HepG2 (cell line): ENCODE results near the gene SYTL3. TPM values are rescaled to one million over a fixed set of nuclear protein-coding genes. Genes with fewer than 3 reads are reported as not detected.

Experiments
- ATAC-seq: fragments of 200-7000 bp; cut with Tn5 transposase; 3 replicates; pipeline ENCODE4 v1.9.1; 2020; ENCODE audit warnings: mild to moderate bottlenecking, moderate library complexity
- BruUV-seq: library from RNA; stranded (reverse); fragments of 400-500 nt; replicated peaks from 2 replicates; lab custom pipeline; 2021; lab: Mats Ljungman, UMichigan
- CTCF ChIA-PET: fragments of 300-600 bp; formaldehyde crosslinking; extraction: SDS; loops from one replicate; lab custom pipeline; 2021; ENCODE audit warnings: low total read pairs, inconsistent platforms, low intra/inter-chr PET ratio; lab: Yijun Ruan, JAX
- POLR2A ChIA-PET: fragments of 350-600 bp; sonication (Branson Sonifier 250); formaldehyde crosslinking; loops from one replicate; lab custom pipeline; 2020; ENCODE audit warnings: antibody characterized with exemption, inconsistent platforms; lab: Yijun Ruan, JAX
- DNase-seq: peaks from one replicate; pipeline ENCODE4 v3.0.0-alpha.2; 2015; ENCODE audit warnings: low spot score
- FAIRE-seq: peaks from 3 replicates; lab custom pipeline; 2011; peaks lifted over from hg19 to GRCh38; lab: Jason Lieb, UNC
- H2AFZ ChIP-seq: one replicate; pipeline ENCODE4 v1.6.1; 2011; ENCODE audit warnings: low read length, inconsistent platforms
- H3K27ac ChIP-seq: fragments of 300-600 bp; 3 replicates; pipeline ENCODE4 v1.8.0; 2011; ENCODE audit warnings: mixed run types, mild to moderate bottlenecking, mixed read lengths, low read length, inconsistent platforms; ENCODE audit not compliant: insufficient read depth; ENCODE audit errors: extremely low read length
- H3K27me3 ChIP-seq, 2 experiments: fragments of 200-600 bp in 1 of 2; 2 replicates in 1 of 2; 3 replicates in 1 of 2; pipeline versions ENCODE4 v1.6.0 to v1.8.0; 2011; ENCODE audit warnings: low read length in 2 of 2, mild to moderate bottlenecking in 2 of 2, moderate library complexity in 2 of 2, inconsistent platforms in 1 of 2; ENCODE audit not compliant: insufficient read depth in 2 of 2, control insufficient read depth in 1 of 2
- H3K36me3 ChIP-seq, 2 experiments: fragments of 200-600 bp in 1 of 2; replicated peaks in 1 of 2; 2 replicates in 1 of 2; 3 replicates in 1 of 2; pipeline versions ENCODE4 v1.5.1 to v1.8.0; 2011; ENCODE audit warnings: low read length in 2 of 2, inconsistent platforms in 1 of 2; ENCODE audit not compliant: insufficient read depth in 2 of 2, control insufficient read depth in 1 of 2
- H3K4me1 ChIP-seq: 2 replicates; pipeline ENCODE4 v1.5.1; 2012; ENCODE audit warnings: low read length, inconsistent platforms; ENCODE audit not compliant: insufficient read depth
- H3K4me2 ChIP-seq: 2 replicates; pipeline ENCODE4 v1.6.0; 2011; ENCODE audit warnings: low read depth, low read length, inconsistent platforms
- H3K4me3 ChIP-seq, 3 experiments: fragments of 200-600 bp in 1 of 3; sonication (generic), shearing (Covaris generic) in 1 of 3; replicated peaks in 1 of 3; 2 replicates each; pipeline ENCODE4 v1.5.1; 2011 to 2016; ENCODE audit warnings: low read length in 3 of 3, inconsistent platforms in 2 of 3, low read depth in 2 of 3, mild to moderate bottlenecking in 2 of 3, control low read depth in 1 of 3, mixed read lengths in 1 of 3; ENCODE audit not compliant: insufficient read depth in 1 of 3
- H3K79me2 ChIP-seq: one replicate; pipeline ENCODE4 v1.6.1; 2011; ENCODE audit warnings: low read length, inconsistent platforms; ENCODE audit not compliant: insufficient read depth
- H3K9ac ChIP-seq: 2 replicates; pipeline ENCODE4 v1.6.0; 2011; ENCODE audit warnings: mild to moderate bottlenecking, low read depth, low read length, inconsistent platforms; ENCODE audit not compliant: insufficient read depth
- H3K9me3 ChIP-seq: 2 replicates; pipeline ENCODE4 v1.5.1; 2012; ENCODE audit warnings: mild to moderate bottlenecking, low read length
- H4K20me1 ChIP-seq: 2 replicates; pipeline ENCODE4 v1.6.0; 2011; ENCODE audit warnings: inconsistent platforms, mild to moderate bottlenecking, low read length, moderate library complexity; ENCODE audit not compliant: insufficient read depth
- BRD4 ChIP-seq: sonication (generic); formaldehyde crosslinking; IDR thresholded peaks from 2 replicates; pipeline ENCODE4 v1.4.0; 2020; ENCODE audit warnings: missing genetic modification reagents
- CHCHD3 ChIP-seq: sonication (generic); formaldehyde crosslinking; IDR thresholded peaks from 2 replicates; pipeline ENCODE4 v1.8.0; 2022; ENCODE audit warnings: mild to moderate bottlenecking, missing genetic modification reagents, moderate library complexity
- GTF2F1 ChIP-seq: fragments of 150-350 bp; IDR thresholded peaks from 2 replicates; pipeline ENCODE4 v1.6.1; 2014; ENCODE audit warnings: low read length
- GTF3A ChIP-seq: sonication (generic); formaldehyde crosslinking; conservative IDR thresholded peaks from 2 replicates; pipeline ENCODE4 v1.4.0; 2020; ENCODE audit warnings: mild to moderate bottlenecking, missing genetic modification reagents
- HMGA1 ChIP-seq: sonication (generic); formaldehyde crosslinking; conservative IDR thresholded peaks from 2 replicates; pipeline ENCODE4 v1.4.0; 2020; ENCODE audit warnings: missing genetic modification reagents
- HNRNPH1 ChIP-seq: fragments of 200-400 bp; formaldehyde crosslinking; optimal IDR thresholded peaks from 2 replicates; pipeline ENCODE3; 2017; ENCODE audit warnings: mild to moderate bottlenecking, low read depth, low read length
- NCOA5 ChIP-seq: sonication (generic); formaldehyde crosslinking; IDR thresholded peaks from 2 replicates; pipeline ENCODE4 v1.4.0; 2020; ENCODE audit warnings: missing genetic modification reagents
- NFRKB ChIP-seq: fragments of 450-650 bp; IDR thresholded peaks from 2 replicates; pipeline ENCODE4 v1.6.1; 2017
- REPIN1 ChIP-seq: sonication (generic); formaldehyde crosslinking; IDR thresholded peaks from 2 replicates; pipeline ENCODE4 v1.8.0; 2022; ENCODE audit warnings: missing genetic modification reagents, low read depth, mild to moderate bottlenecking, borderline replicate concordance
- RXRB ChIP-seq: IDR thresholded peaks from 2 replicates; pipeline ENCODE4 v1.6.1; 2016; ENCODE audit warnings: borderline replicate concordance, missing genetic modification reagents, missing compliant biosample characterization
- STAT6 ChIP-seq: sonication (generic); formaldehyde crosslinking; IDR thresholded peaks from 2 replicates; pipeline ENCODE4 v1.4.0; 2020; ENCODE audit warnings: missing genetic modification reagents, mild to moderate bottlenecking, borderline replicate concordance
- TRIM24 ChIP-seq: sonication (generic); formaldehyde crosslinking; IDR thresholded peaks from 2 replicates; pipeline ENCODE4 v1.8.0; 2022; ENCODE audit warnings: mild to moderate bottlenecking, missing genetic modification reagents
- ZNF329 ChIP-seq: sonication (generic); formaldehyde crosslinking; IDR thresholded peaks from 2 replicates; pipeline ENCODE4 v1.9.0; 2021; ENCODE audit warnings: low read depth, mild to moderate bottlenecking, missing genetic modification reagents
- ZNF891 ChIP-seq: sonication (generic); formaldehyde crosslinking; IDR thresholded peaks from 2 replicates; pipeline ENCODE4 v1.5.0; 2020; ENCODE audit warnings: mild to moderate bottlenecking, missing genetic modification reagents
- WGBS: methylation state at CpG from one replicate; pipeline ENCODE4 v1.1.6; 2017; ENCODE audit warnings: low lambda C conversion rate; 5-methylcytosine and 5-hydroxymethylcytosine counted together
- in situ Hi-C: cut with HindIII; loops from 2 replicates; pipeline ENCODE4 v1.10.0; 2017; ENCODE audit warnings: low pct_unique_long_range_greater_than_20kb; ENCODE audit not compliant: extremely low pct_ligation_motif_present
- intact Hi-C: fragments of 100-400 bp; cut with micrococcal nuclease; formaldehyde crosslinking; loops from one replicate; pipeline ENCODE4 v1.10.0; 2022; ENCODE audit not compliant: unreplicated experiment
- polyA plus RNA-seq, 8 experiments: library from polyadenylated mRNA; depleted of rRNA in 3 of 8; stranded (reverse) in 7 of 8; unstranded in 1 of 8; fragments of >200 nt; fragmentation: Illumina TruSeq in 4 of 8; extraction: Trizol in 4 of 8; gene quantifications; 2 replicates each; pipeline versions ENCODE4 v1.2.1 to v1.2.3, GENCODE V29; 2011 to 2016; ENCODE audit warnings: low read depth in 4 of 8, missing spikeins in 1 of 8, mixed read lengths in 1 of 8; ENCODE audit not compliant: insufficient read depth in 1 of 8
- total RNA-seq, 5 experiments: library from RNA; depleted of rRNA; stranded (reverse); fragments of >200 nt; fragmentation: Illumina TruSeq; extraction: Trizol; gene quantifications; 2 replicates each; pipeline ENCODE4 v1.2.3, GENCODE V29; 2016; ENCODE audit warnings: low read depth in 1 of 5
- TF ChIP-seq, protein P1 (sequence below): sonication (generic); formaldehyde crosslinking; conservative IDR thresholded peaks from 2 replicates; pipeline ENCODE4 v1.8.0; 2022; ENCODE audit warnings: low read depth, missing genetic modification reagents

The SYTL3 gene
- total and polyA plus RNA-seq, 2 of the 13 experiments (the other 11 are each of a cell fraction or from before 2014, with no cell fraction given) = 0.11 to 0.28 TPM

DNA sequence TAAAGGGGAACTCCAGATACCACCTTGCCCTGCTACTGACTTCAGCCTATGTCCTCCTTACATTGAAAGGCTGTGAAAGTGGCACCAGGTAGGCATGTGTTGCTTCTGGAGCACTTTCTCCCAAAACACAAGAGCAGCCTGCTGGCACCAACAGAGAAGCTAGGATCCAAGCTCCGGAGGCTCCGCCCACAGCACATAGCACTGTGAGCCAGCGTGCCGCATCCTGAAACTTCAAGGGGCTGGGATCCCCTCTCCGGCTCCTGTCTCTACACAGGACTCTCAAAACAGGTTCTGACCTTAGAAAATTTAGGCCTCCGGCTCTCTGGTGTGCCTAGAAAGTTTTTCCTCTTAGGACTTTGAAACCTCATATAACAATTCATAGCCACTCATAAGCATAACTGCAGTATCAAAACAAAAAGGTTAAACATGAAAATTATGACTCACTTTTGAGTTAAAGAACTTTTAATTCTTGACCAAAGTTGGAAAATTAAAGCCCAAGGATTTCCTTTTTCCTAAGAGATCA is 128.2 kb downstream of the SYTL3 start:
- ChIA-PET POLR2A (no interaction called here), CTCF (no interaction called here)
- in situ Hi-C loops = no loop called here
- ATAC-seq = no peak
- intact Hi-C loops = no loop called here
- Histone ChIP-seq H3K79me2 (no peaks in the 10 kb centered on the region), H3K4me1 (no peaks in the 10 kb centered on the region), H3K27ac (no peak overlapping the region), H3K4me3 (no peak overlapping the region), H3K9me3 (no peaks in the 10 kb centered on the region), H3K27me3 (no peaks in the 10 kb centered on the region), H2AFZ (no peak overlapping the region), H4K20me1 (no peaks in the 10 kb centered on the region), H3K4me2 (no peak overlapping the region), H3K36me3 (peaks cover 44 to 68% of the 10 kb centered on the region in 2 experiments), H3K9ac (no peak overlapping the region)
- 97% methylated on average over 6 of the region's 6 CpGs for WGBS
- BruUV-seq = no TSS peak
- FAIRE-seq = no peak
- DNase-seq = no peak
- TF ChIP-seq NFRKB (no peak), STAT6 (no peak), ZNF891 (CRISPR knock-in tag) (no peak), REPIN1 (no peak)

GRCh38 chr6:158780246-158780884 is 130.5 kb downstream of the SYTL3 start:
- no peak overlapping the region for H3K27ac ChIP-seq
- no peaks in the 10 kb centered on the region for H4K20me1 ChIP-seq
- TF ChIP-seq RXRB (CRISPR knock-in tag) = no peak
- TF ChIP-seq GTF2F1 = no peak
- no peak for TF ChIP-seq HMGA1 (CRISPR knock-in tag)
- no peak for TF ChIP-seq GTF3A (CRISPR knock-in tag)
- TF ChIP-seq, protein P1, sequence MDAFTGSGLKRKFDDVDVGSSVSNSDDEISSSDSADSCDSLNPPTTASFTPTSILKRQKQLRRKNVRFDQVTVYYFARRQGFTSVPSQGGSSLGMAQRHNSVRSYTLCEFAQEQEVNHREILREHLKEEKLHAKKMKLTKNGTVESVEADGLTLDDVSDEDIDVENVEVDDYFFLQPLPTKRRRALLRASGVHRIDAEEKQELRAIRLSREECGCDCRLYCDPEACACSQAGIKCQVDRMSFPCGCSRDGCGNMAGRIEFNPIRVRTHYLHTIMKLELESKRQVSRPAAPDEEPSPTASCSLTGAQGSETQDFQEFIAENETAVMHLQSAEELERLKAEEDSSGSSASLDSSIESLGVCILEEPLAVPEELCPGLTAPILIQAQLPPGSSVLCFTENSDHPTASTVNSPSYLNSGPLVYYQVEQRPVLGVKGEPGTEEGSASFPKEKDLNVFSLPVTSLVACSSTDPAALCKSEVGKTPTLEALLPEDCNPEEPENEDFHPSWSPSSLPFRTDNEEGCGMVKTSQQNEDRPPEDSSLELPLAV (CRISPR knock-in tag) = no peak
- TF ChIP-seq NCOA5 (CRISPR knock-in tag) = no peak
- TF ChIP-seq HNRNPH1 = no peak
- no peak for TF ChIP-seq TRIM24
- TF ChIP-seq BRD4 (CRISPR knock-in tag) = no peak
- no peak for TF ChIP-seq ZNF329 (CRISPR knock-in tag)
- TF ChIP-seq CHCHD3 (CRISPR knock-in tag) = no peak
- no peak for FAIRE-seq
- in situ Hi-C loops (no loop called here), intact Hi-C loops (no loop called here)
- H3K4me2 ChIP-seq = no peak overlapping the region
- no peaks in the 10 kb centered on the region for H3K27me3 ChIP-seq
- H3K36me3 ChIP-seq = peaks cover 51 to 75% of the 10 kb centered on the region in 2 experiments
- no peaks in the 10 kb centered on the region for H3K9me3 ChIP-seq
- BruUV-seq = no TSS peak
- no peak overlapping the region for H2AFZ ChIP-seq
- no peaks in the 10 kb centered on the region for H3K79me2 ChIP-seq
- 95% methylated on average over 7 of the region's 7 CpGs for WGBS
- no peak overlapping the region for H3K9ac ChIP-seq
- no peak for DNase-seq
- ChIA-PET POLR2A (no interaction called here), CTCF (no interaction called here)
- no peak for ATAC-seq
- no peaks in the 10 kb centered on the region for H3K4me1 ChIP-seq
- no peak overlapping the region for H3K4me3 ChIP-seq
